HepG2 (cell line): ENCODE measurements around the gene UQCRC1. TPM values are rescaled to one million over a fixed set of nuclear protein-coding genes. Genes with fewer than 3 reads are reported as not detected.

Experiments used
- ARID2 ChIP-seq: sonication (generic); formaldehyde crosslinking; IDR thresholded peaks from 2 replicates; pipeline ENCODE4 v1.8.1; 2022; ENCODE audit warnings: mild to moderate bottlenecking, missing genetic modification reagents, borderline replicate concordance
- CENPT ChIP-seq: sonication (generic); formaldehyde crosslinking; IDR thresholded peaks from 2 replicates; pipeline ENCODE4 v1.8.0; 2022; ENCODE audit warnings: low read depth, mild to moderate bottlenecking, moderate library complexity, missing genetic modification reagents
- DPF2 ChIP-seq: sonication (generic); formaldehyde crosslinking; IDR thresholded peaks from 2 replicates; pipeline ENCODE4 v1.4.0; 2020; ENCODE audit warnings: mild to moderate bottlenecking, low read depth, missing genetic modification reagents, borderline replicate concordance
- FOXK1 ChIP-seq: sonication (generic); formaldehyde crosslinking; IDR thresholded peaks from 2 replicates; pipeline ENCODE4 v1.4.0; 2020; ENCODE audit warnings: low read depth, missing genetic modification reagents, borderline replicate concordance
- HNF4A ChIP-seq: sonication (generic); formaldehyde crosslinking; IDR thresholded peaks from 2 replicates; pipeline ENCODE4 v1.4.0; 2020; ENCODE audit warnings: missing genetic modification reagents
- KLF9 ChIP-seq: IDR thresholded peaks from 2 replicates; pipeline ENCODE4 v1.6.1; 2016; ENCODE audit warnings: low read depth
- MBD4 ChIP-seq: IDR thresholded peaks from 2 replicates; pipeline ENCODE4 v1.6.1; 2012; ENCODE audit warnings: low read length, inconsistent platforms, borderline replicate concordance
- PHF5A ChIP-seq: IDR thresholded peaks from one replicate; pipeline ENCODE4 v1.6.1; 2018; ENCODE audit warnings: low read depth, missing genetic modification reagents; ENCODE audit not compliant: unreplicated experiment
- RCOR2 ChIP-seq: IDR thresholded peaks from 2 replicates; pipeline ENCODE4 v1.6.1; 2016; ENCODE audit warnings: missing biosample characterization, missing genetic modification reagents
- ZNF224 ChIP-seq: sonication (generic); formaldehyde crosslinking; IDR thresholded peaks from 2 replicates; pipeline ENCODE4 v1.5.0; 2020; ENCODE audit warnings: mild to moderate bottlenecking, missing genetic modification reagents
- ZNF235 ChIP-seq: sonication (generic); formaldehyde crosslinking; IDR thresholded peaks from 2 replicates; pipeline ENCODE4 v1.8.1; 2023; ENCODE audit warnings: mild to moderate bottlenecking, missing genetic modification reagents, borderline replicate concordance
- ZNF33A ChIP-seq: sonication (generic); formaldehyde crosslinking; IDR thresholded peaks from 2 replicates; pipeline ENCODE4 v1.5.1; 2020; ENCODE audit warnings: missing genetic modification reagents, mild to moderate bottlenecking, moderate library complexity, borderline replicate concordance
- ZNF556 ChIP-seq: sonication (generic); formaldehyde crosslinking; IDR thresholded peaks from 2 replicates; pipeline ENCODE4 v1.4.0; 2020; ENCODE audit warnings: mild to moderate bottlenecking, missing genetic modification reagents, borderline replicate concordance
- ZNF724P ChIP-seq: sonication (generic); formaldehyde crosslinking; IDR thresholded peaks from 2 replicates; pipeline ENCODE4 v1.8.0; 2022; ENCODE audit warnings: missing genetic modification reagents, borderline replicate concordance
- polyA plus RNA-seq, 8 experiments: library from polyadenylated mRNA; depleted of rRNA in 3 of 8; stranded (reverse) in 7 of 8; unstranded in 1 of 8; fragments of >200 nt; fragmentation: Illumina TruSeq in 4 of 8; extraction: Trizol in 4 of 8; gene quantifications; 2 replicates each; pipeline versions ENCODE4 v1.2.1 to v1.2.3, GENCODE V29; 2011 to 2016; ENCODE audit warnings: low read depth in 4 of 8, missing spikeins in 1 of 8, mixed read lengths in 1 of 8; ENCODE audit not compliant: insufficient read depth in 1 of 8
- total RNA-seq, 5 experiments: library from RNA; depleted of rRNA; stranded (reverse); fragments of >200 nt; fragmentation: Illumina TruSeq; extraction: Trizol; gene quantifications; 2 replicates each; pipeline ENCODE4 v1.2.3, GENCODE V29; 2016; ENCODE audit warnings: low read depth in 1 of 5
- TF ChIP-seq, protein P1 (sequence below): sonication (generic); formaldehyde crosslinking; IDR thresholded peaks from 2 replicates; pipeline ENCODE4 v1.4.0; 2020; ENCODE audit warnings: missing genetic modification reagents
- TF ChIP-seq, protein P2 (sequence below): IDR thresholded peaks from 2 replicates; pipeline ENCODE4 v1.6.1; 2016; ENCODE audit warnings: low read depth

Gene UQCRC1
- total and polyA plus RNA-seq, 2 of the 13 experiments (the other 11 are each of a cell fraction or from before 2014, with no cell fraction given): 316 to 680 TPM

DNA sequence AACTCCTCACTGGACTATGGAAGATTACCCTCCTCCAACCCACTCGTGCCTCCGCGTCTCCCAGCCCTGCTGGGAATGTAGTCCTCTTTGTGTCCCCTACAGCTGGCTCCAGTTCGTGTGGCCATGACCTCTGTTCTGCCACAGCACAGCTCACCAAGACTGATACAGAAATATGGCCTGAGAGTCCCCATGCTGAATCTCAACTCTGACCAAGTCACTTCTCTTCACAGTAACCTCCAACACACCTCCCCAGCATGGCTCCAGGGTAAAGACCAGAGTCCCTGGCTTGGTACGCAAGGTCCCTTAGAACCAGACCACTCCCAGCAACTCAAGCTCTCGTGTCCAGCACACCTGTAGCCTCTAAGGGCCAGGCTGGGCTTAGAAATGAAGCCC lies 12.0 kb downstream of the UQCRC1 start (continued):
- TF ChIP-seq FOXK1 (CRISPR knock-in tag): no peak
- no peak for TF ChIP-seq MBD4
- TF ChIP-seq KLF9 (CRISPR knock-in tag): no peak
- no peak for TF ChIP-seq DPF2 (CRISPR knock-in tag)
- no peak for TF ChIP-seq ZNF556 (CRISPR knock-in tag)
- no peak for TF ChIP-seq RCOR2
- TF ChIP-seq PHF5A (CRISPR knock-in tag): peak; percentile 21
- no peak for TF ChIP-seq ZNF33A (CRISPR knock-in tag)
- TF ChIP-seq, protein P1, sequence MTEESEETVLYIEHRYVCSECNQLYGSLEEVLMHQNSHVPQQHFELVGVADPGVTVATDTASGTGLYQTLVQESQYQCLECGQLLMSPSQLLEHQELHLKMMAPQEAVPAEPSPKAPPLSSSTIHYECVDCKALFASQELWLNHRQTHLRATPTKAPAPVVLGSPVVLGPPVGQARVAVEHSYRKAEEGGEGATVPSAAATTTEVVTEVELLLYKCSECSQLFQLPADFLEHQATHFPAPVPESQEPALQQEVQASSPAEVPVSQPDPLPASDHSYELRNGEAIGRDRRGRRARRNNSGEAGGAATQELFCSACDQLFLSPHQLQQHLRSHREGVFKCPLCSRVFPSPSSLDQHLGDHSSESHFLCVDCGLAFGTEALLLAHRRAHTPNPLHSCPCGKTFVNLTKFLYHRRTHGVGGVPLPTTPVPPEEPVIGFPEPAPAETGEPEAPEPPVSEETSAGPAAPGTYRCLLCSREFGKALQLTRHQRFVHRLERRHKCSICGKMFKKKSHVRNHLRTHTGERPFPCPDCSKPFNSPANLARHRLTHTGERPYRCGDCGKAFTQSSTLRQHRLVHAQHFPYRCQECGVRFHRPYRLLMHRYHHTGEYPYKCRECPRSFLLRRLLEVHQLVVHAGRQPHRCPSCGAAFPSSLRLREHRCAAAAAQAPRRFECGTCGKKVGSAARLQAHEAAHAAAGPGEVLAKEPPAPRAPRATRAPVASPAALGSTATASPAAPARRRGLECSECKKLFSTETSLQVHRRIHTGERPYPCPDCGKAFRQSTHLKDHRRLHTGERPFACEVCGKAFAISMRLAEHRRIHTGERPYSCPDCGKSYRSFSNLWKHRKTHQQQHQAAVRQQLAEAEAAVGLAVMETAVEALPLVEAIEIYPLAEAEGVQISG: no peak
- 0 out of 2 replicates have a peak, but pooled peaks have one; percentile 5 for TF ChIP-seq HNF4A
- no peak for TF ChIP-seq CENPT (CRISPR knock-in tag)
- TF ChIP-seq ZNF724P (CRISPR knock-in tag): no peak
- TF ChIP-seq, protein P2, sequence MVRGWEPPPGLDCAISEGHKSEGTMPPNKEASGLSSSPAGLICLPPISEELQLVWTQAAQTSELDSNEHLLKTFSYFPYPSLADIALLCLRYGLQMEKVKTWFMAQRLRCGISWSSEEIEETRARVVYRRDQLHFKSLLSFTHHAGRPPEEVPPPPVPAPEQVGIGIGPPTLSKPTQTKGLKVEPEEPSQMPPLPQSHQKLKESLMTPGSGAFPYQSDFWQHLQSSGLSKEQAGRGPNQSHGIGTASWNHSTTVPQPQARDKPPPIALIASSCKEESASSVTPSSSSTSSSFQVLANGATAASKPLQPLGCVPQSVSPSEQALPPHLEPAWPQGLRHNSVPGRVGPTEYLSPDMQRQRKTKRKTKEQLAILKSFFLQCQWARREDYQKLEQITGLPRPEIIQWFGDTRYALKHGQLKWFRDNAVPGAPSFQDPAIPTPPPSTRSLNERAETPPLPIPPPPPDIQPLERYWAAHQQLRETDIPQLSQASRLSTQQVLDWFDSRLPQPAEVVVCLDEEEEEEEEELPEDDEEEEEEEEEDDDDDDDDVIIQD (CRISPR knock-in tag): no peak
- TF ChIP-seq ZNF224 (CRISPR knock-in tag): 0 out of 2 replicates have a peak, but pooled peaks have one; percentile 38
- TF ChIP-seq ARID2: no peak
- no peak for TF ChIP-seq ZNF235
